HepG2 (cell line): ENCODE measurements around the gene TAB2. TPM values are rescaled to one million over a fixed set of nuclear protein-coding genes. Genes with fewer than 3 reads are reported as not detected.

Source experiments
- CBFB ChIP-seq: sonication (generic); formaldehyde crosslinking; IDR thresholded peaks from 2 replicates; pipeline ENCODE4 v1.4.0; 2020; ENCODE audit warnings: missing genetic modification reagents
- DRAP1 ChIP-seq: IDR thresholded peaks from 2 replicates; pipeline ENCODE4 v1.6.1; 2016; ENCODE audit warnings: missing genetic modification reagents, missing compliant biosample characterization
- E2F2 ChIP-seq: sonication (generic); formaldehyde crosslinking; IDR thresholded peaks from 2 replicates; pipeline ENCODE4 v1.4.0; 2020; ENCODE audit warnings: missing genetic modification reagents, borderline replicate concordance
- EZH2 ChIP-seq: conservative IDR thresholded peaks from 2 replicates; pipeline ENCODE4 v1.6.1; 2012; ENCODE audit warnings: mild to moderate bottlenecking, low read depth, low read length, moderate library complexity
- FOSL1 ChIP-seq: sonication (generic); formaldehyde crosslinking; IDR thresholded peaks from 2 replicates; pipeline ENCODE4 v1.9.0; 2021; ENCODE audit warnings: missing genetic modification reagents, borderline replicate concordance
- HMG20A ChIP-seq: IDR thresholded peaks from 2 replicates; pipeline ENCODE4 v1.6.1; 2016; ENCODE audit warnings: borderline replicate concordance
- HNRNPL ChIP-seq: fragments of 200-400 bp; formaldehyde crosslinking; IDR thresholded peaks from 2 replicates; pipeline ENCODE4 v1.6.1; 2017; ENCODE audit warnings: mild to moderate bottlenecking, low read depth, low read length
- NFE2L1 ChIP-seq: sonication (generic); formaldehyde crosslinking; IDR thresholded peaks from 2 replicates; pipeline ENCODE4 v1.4.0; 2020; ENCODE audit warnings: missing genetic modification reagents, mild to moderate bottlenecking, borderline replicate concordance
- RFXAP ChIP-seq: sonication (generic); formaldehyde crosslinking; IDR thresholded peaks from 2 replicates; pipeline ENCODE4 v1.4.0; 2020; ENCODE audit warnings: missing genetic modification reagents, borderline replicate concordance
- SCMH1 ChIP-seq: sonication (generic); formaldehyde crosslinking; IDR thresholded peaks from 2 replicates; pipeline ENCODE4 v1.9.0; 2021; ENCODE audit warnings: missing genetic modification reagents, mild to moderate bottlenecking, borderline replicate concordance
- SOX6 ChIP-seq, 2 experiments: fragments of 450-650 bp in 1 of 2; sonication (generic) in 1 of 2; formaldehyde crosslinking in 1 of 2; IDR thresholded peaks; 2 replicates each; pipeline versions ENCODE4 v1.4.0 to v1.6.1; 2017 to 2020; ENCODE audit warnings: antibody characterized with exemption in 1 of 2, mild to moderate bottlenecking in 1 of 2, missing genetic modification reagents in 1 of 2
- ZMAT5 ChIP-seq: sonication (generic); formaldehyde crosslinking; IDR thresholded peaks from 2 replicates; pipeline ENCODE4 v1.5.0; 2020; ENCODE audit warnings: mild to moderate bottlenecking, low read depth, missing genetic modification reagents, borderline replicate concordance
- ZNF12 ChIP-seq: sonication (generic); formaldehyde crosslinking; IDR thresholded peaks from 2 replicates; pipeline ENCODE4 v1.5.0; 2020; ENCODE audit warnings: missing genetic modification reagents
- ZNF124 ChIP-seq: sonication (generic); formaldehyde crosslinking; IDR thresholded peaks from 2 replicates; pipeline ENCODE4 v1.4.0; 2020; ENCODE audit warnings: missing genetic modification reagents
- ZNF20 ChIP-seq: sonication (generic); formaldehyde crosslinking; IDR thresholded peaks from 2 replicates; pipeline ENCODE4 v1.4.0; 2020; ENCODE audit warnings: mild to moderate bottlenecking, moderate library complexity, missing genetic modification reagents
- ZNF546 ChIP-seq: sonication (generic); formaldehyde crosslinking; conservative IDR thresholded peaks from 2 replicates; pipeline ENCODE4 v1.8.1; 2023; ENCODE audit warnings: mild to moderate bottlenecking, missing genetic modification reagents
- ZNF674 ChIP-seq: sonication (generic); formaldehyde crosslinking; IDR thresholded peaks from 2 replicates; pipeline ENCODE4 v1.5.0; 2020; ENCODE audit warnings: low read depth, mild to moderate bottlenecking, missing genetic modification reagents
- ZNF768 ChIP-seq: sonication (generic); formaldehyde crosslinking; IDR thresholded peaks from 2 replicates; pipeline ENCODE4 v1.4.0; 2020; ENCODE audit warnings: missing genetic modification reagents
- ZZZ3 ChIP-seq: sonication (generic); formaldehyde crosslinking; IDR thresholded peaks from 2 replicates; pipeline ENCODE4 v1.4.0; 2020; ENCODE audit warnings: missing genetic modification reagents, mild to moderate bottlenecking, borderline replicate concordance
- polyA plus RNA-seq, 8 experiments: library from polyadenylated mRNA; depleted of rRNA in 3 of 8; stranded (reverse) in 7 of 8; unstranded in 1 of 8; fragments of >200 nt; fragmentation: Illumina TruSeq in 4 of 8; extraction: Trizol in 4 of 8; gene quantifications; 2 replicates each; pipeline versions ENCODE4 v1.2.1 to v1.2.3, GENCODE V29; 2011 to 2016; ENCODE audit warnings: low read depth in 4 of 8, missing spikeins in 1 of 8, mixed read lengths in 1 of 8; ENCODE audit not compliant: insufficient read depth in 1 of 8
- total RNA-seq, 5 experiments: library from RNA; depleted of rRNA; stranded (reverse); fragments of >200 nt; fragmentation: Illumina TruSeq; extraction: Trizol; gene quantifications; 2 replicates each; pipeline ENCODE4 v1.2.3, GENCODE V29; 2016; ENCODE audit warnings: low read depth in 1 of 5
- TF ChIP-seq, protein P1 (sequence below): sonication (generic); formaldehyde crosslinking; IDR thresholded peaks from 2 replicates; pipeline ENCODE4 v1.8.0; 2022; ENCODE audit warnings: mild to moderate bottlenecking, missing genetic modification reagents, moderate library complexity
- TF ChIP-seq, protein P2 (sequence below): IDR thresholded peaks from 2 replicates; pipeline ENCODE4 v1.6.1; 2016; ENCODE audit warnings: mild to moderate bottlenecking
- TF ChIP-seq, protein P3 (sequence below): sonication (generic); formaldehyde crosslinking; IDR thresholded peaks from 2 replicates; pipeline ENCODE4 v1.9.0; 2022; ENCODE audit warnings: low read depth, missing genetic modification reagents
- TF ChIP-seq, protein P4 (sequence below): sonication (generic); formaldehyde crosslinking; IDR thresholded peaks from 2 replicates; pipeline ENCODE4 v1.4.0; 2020; ENCODE audit warnings: missing genetic modification reagents

TAB2 gene
- total and polyA plus RNA-seq, 2 of the 13 experiments (the other 11 are each of a cell fraction or from before 2014, with no cell fraction given): 23.7 to 50.2 TPM

DNA sequence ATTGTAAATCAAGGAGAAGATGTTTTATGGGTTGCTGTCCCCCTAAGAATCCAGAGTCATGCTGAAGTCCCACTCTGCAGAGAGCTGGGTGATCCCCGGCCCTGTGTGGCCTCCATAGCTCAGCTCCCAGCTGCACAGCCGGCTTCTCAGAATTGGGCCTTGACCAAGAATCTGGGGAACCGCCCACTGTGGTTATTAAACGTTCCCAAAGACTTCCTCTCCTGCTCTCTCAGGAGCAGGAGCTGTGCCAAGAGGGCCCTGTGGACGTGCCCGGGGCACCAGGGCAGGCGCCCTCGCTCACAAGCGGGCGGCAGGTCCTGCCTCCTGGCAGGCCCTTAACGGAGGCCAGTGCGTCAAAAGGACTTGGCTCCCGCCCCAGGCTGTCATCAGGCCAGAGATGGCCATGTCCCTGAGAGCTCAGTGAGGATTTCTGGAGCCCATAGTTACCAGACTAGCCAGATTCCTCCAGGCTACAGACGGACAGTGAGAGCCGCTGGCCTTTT lies 136.9 kb downstream of the TAB2 start (continued):
- TF ChIP-seq ZNF124 (no peak), SOX6 (IDR thresholded peaks at IDR 0.05) (no peak), SOX6 (CRISPR knock-in tag; IDR thresholded peaks at IDR 0.05) (no peak), ZNF768 (peak; percentile 6; the same call in 1 of the 2 replicates), RFXAP (CRISPR knock-in tag) (no peak), ZNF674 (CRISPR knock-in tag) (no peak), ZNF12 (CRISPR knock-in tag) (no peak), HNRNPL (0 out of 2 replicates have a peak, but pooled peaks have one; percentile 67), DRAP1 (CRISPR knock-in tag) (no peak), ZNF546 (CRISPR knock-in tag) (no peak), CBFB (CRISPR knock-in tag) (no peak), SCMH1 (CRISPR knock-in tag) (no peak), NFE2L1 (CRISPR knock-in tag) (0 out of 2 replicates have a peak, but pooled peaks have one; percentile 5), E2F2 (CRISPR knock-in tag) (no peak), EZH2 (no peak), FOSL1 (CRISPR knock-in tag) (no peak), ZZZ3 (CRISPR knock-in tag) (no peak), HMG20A (CRISPR knock-in tag) (no peak), ZMAT5 (CRISPR knock-in tag) (no peak), ZNF20 (no peak)
- TF ChIP-seq, protein P1, sequence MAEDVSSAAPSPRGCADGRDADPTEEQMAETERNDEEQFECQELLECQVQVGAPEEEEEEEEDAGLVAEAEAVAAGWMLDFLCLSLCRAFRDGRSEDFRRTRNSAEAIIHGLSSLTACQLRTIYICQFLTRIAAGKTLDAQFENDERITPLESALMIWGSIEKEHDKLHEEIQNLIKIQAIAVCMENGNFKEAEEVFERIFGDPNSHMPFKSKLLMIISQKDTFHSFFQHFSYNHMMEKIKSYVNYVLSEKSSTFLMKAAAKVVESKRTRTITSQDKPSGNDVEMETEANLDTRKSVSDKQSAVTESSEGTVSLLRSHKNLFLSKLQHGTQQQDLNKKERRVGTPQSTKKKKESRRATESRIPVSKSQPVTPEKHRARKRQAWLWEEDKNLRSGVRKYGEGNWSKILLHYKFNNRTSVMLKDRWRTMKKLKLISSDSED (CRISPR knock-in tag): no peak
- TF ChIP-seq, protein P2, sequence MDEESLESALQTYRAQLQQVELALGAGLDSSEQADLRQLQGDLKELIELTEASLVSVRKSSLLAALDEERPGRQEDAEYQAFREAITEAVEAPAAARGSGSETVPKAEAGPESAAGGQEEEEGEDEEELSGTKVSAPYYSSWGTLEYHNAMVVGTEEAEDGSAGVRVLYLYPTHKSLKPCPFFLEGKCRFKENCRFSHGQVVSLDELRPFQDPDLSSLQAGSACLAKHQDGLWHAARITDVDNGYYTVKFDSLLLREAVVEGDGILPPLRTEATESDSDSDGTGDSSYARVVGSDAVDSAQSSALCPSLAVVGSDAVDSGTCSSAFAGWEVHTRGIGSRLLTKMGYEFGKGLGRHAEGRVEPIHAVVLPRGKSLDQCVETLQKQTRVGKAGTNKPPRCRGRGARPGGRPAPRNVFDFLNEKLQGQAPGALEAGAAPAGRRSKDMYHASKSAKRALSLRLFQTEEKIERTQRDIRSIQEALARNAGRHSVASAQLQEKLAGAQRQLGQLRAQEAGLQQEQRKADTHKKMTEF (CRISPR knock-in tag): no peak
- TF ChIP-seq, protein P3, sequence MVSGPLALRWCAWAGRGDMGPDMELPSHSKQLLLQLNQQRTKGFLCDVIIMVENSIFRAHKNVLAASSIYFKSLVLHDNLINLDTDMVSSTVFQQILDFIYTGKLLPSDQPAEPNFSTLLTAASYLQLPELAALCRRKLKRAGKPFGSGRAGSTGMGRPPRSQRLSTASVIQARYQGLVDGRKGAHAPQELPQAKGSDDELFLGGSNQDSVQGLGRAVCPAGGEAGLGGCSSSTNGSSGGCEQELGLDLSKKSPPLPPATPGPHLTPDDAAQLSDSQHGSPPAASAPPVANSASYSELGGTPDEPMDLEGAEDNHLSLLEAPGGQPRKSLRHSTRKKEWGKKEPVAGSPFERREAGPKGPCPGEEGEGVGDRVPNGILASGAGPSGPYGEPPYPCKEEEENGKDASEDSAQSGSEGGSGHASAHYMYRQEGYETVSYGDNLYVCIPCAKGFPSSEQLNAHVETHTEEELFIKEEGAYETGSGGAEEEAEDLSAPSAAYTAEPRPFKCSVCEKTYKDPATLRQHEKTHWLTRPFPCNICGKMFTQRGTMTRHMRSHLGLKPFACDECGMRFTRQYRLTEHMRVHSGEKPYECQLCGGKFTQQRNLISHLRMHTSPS (CRISPR knock-in tag): 0 out of 2 replicates have a peak, but pooled peaks have one; percentile 28
- TF ChIP-seq, protein P4, sequence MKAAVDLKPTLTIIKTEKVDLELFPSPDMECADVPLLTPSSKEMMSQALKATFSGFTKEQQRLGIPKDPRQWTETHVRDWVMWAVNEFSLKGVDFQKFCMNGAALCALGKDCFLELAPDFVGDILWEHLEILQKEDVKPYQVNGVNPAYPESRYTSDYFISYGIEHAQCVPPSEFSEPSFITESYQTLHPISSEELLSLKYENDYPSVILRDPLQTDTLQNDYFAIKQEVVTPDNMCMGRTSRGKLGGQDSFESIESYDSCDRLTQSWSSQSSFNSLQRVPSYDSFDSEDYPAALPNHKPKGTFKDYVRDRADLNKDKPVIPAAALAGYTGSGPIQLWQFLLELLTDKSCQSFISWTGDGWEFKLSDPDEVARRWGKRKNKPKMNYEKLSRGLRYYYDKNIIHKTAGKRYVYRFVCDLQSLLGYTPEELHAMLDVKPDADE (CRISPR knock-in tag): no peak
